Urinary bladder (tissue), 2 donors: ENCODE measurements around the gene INTS12. TPM values are rescaled to one million over a fixed set of nuclear protein-coding genes. Genes with fewer than 3 reads are reported as not detected.

Experiments used
- polyA plus RNA-seq: library from polyadenylated mRNA; stranded (reverse); fragments of 200-250 nt; gene quantifications from one replicate; pipeline ENCODE4 v1.2.3, GENCODE V29; 2013
- total RNA-seq: library from RNA; depleted of rRNA; stranded (reverse); fragments of >200 nt; gene quantifications from one replicate; pipeline ENCODE4 v1.2.3, GENCODE V29; 2014
- donor health status: healthy.

INTS12 gene
- total and polyA plus RNA-seq, 2 donors: 18.1 to 18.6 TPM

Other genes starting within 250 kb of the INTS12 start
- gene PPA2, start 234.6 kb downstream of the INTS12 start, total RNA-seq: 124 TPM
- gene PPA2, start 234.6 kb downstream of the INTS12 start, polyA plus RNA-seq: 69.9 TPM
- 0.69 TPM for gene ARHGEF38, start 156.1 kb downstream of the INTS12 start, total RNA-seq
- not detected for gene ARHGEF38, start 156.1 kb downstream of the INTS12 start, polyA plus RNA-seq
- 24.2 TPM for gene GSTCD, start 95 bp upstream of the INTS12 start, total RNA-seq
- 3.7 TPM for gene GSTCD, start 95 bp upstream of the INTS12 start, polyA plus RNA-seq
- gene NPNT, start 186.8 kb upstream of the INTS12 start, total RNA-seq: 50.6 TPM
- 13.0 TPM for gene NPNT, start 186.8 kb upstream of the INTS12 start, polyA plus RNA-seq